Effector memory CD8-positive, alpha-beta T cell (primary cell): Measurements from ENCODE around the gene PROX1.

Experiments
- ATAC-seq: fragments of 150-1000 bp; cut with Tn5 transposase; replicated peaks from 2 replicates; pipeline ENCODE4 v1.10.0; 2021; ENCODE audit warnings: mild to moderate bottlenecking, moderate library complexity
- DNase-seq, 3 experiments: peaks; one replicate each; pipeline ENCODE4 v3.0.0; 2021
- H3K27ac Mint-ChIP-seq, 2 donors: one replicate each; pipeline ENCODE4 v1.8.0; 2022; ENCODE audit warnings: mild to moderate bottlenecking in 2 of 2, mixed read lengths in 2 of 2, moderate library complexity in 2 of 2
- H3K27me3 Mint-ChIP-seq, 2 donors: one replicate each; pipeline ENCODE4 v1.8.0; 2022; ENCODE audit warnings: mixed read lengths in 2 of 2
- H3K36me3 Mint-ChIP-seq: one replicate; pipeline ENCODE4 v1.8.0; 2022; ENCODE audit warnings: mild to moderate bottlenecking, moderate library complexity, mixed read lengths; ENCODE audit not compliant: insufficient read depth
- H3K4me1 Mint-ChIP-seq, 2 donors: one replicate each; pipeline ENCODE4 v1.8.0; 2022; ENCODE audit warnings: low read depth in 2 of 2, mixed read lengths in 2 of 2
- H3K4me3 Mint-ChIP-seq, 2 donors: one replicate each; pipeline ENCODE4 v1.8.0; 2022; ENCODE audit warnings: mild to moderate bottlenecking in 2 of 2, mixed read lengths in 2 of 2, moderate library complexity in 2 of 2
- H3K9me3 Mint-ChIP-seq, 2 donors: one replicate each; pipeline ENCODE4 v1.8.0; 2022; ENCODE audit warnings: mixed read lengths in 2 of 2
- total RNA-seq, 9 experiments: gene quantifications; one replicate each; lab custom pipeline; 2026; lab: John Stamatoyannopoulos, UW

Gene PROX1, protein sequence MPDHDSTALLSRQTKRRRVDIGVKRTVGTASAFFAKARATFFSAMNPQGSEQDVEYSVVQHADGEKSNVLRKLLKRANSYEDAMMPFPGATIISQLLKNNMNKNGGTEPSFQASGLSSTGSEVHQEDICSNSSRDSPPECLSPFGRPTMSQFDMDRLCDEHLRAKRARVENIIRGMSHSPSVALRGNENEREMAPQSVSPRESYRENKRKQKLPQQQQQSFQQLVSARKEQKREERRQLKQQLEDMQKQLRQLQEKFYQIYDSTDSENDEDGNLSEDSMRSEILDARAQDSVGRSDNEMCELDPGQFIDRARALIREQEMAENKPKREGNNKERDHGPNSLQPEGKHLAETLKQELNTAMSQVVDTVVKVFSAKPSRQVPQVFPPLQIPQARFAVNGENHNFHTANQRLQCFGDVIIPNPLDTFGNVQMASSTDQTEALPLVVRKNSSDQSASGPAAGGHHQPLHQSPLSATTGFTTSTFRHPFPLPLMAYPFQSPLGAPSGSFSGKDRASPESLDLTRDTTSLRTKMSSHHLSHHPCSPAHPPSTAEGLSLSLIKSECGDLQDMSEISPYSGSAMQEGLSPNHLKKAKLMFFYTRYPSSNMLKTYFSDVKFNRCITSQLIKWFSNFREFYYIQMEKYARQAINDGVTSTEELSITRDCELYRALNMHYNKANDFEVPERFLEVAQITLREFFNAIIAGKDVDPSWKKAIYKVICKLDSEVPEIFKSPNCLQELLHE
- total RNA-seq, result 0 to 1.1 (median 0.06) reads per million in 9 experiments

GRCh38 chr1:213987927-213988506 lies at the start of gene PROX1:
PROX1 (plus strand) TSS chr1:213987973; CDS start chr1:213996536, 8,563 bp downstream.
- H3K9me3 Mint-ChIP-seq, result peaks cover 0 to 9% of the 10 kb centered on the region in 2 donors
- ATAC-seq (no peak), DNase-seq (no peak)
- peaks cover 11 to 20% of the 10 kb centered on the region in 2 donors for H3K4me1 Mint-ChIP-seq
- peak within 1 kb of the TSS; percentile 72 to 80 for H3K4me3 Mint-ChIP-seq
- H3K27me3 Mint-ChIP-seq, result peaks cover 77 to 94% of the 10 kb centered on the region in 2 donors
- H3K36me3 Mint-ChIP-seq, result no peaks in the 10 kb centered on the region
- no peak within 1 kb of the TSS for H3K27ac Mint-ChIP-seq

- Mint-ChIP-seq H3K36me3 (no peaks in the 10 kb centered on the region), H3K27me3 (no peaks in the 10 kb centered on the region), H3K27ac (no peak overlapping the region), H3K9me3 (peaks cover 4 to 7% of the 10 kb centered on the region in 2 donors), H3K4me3 (no peak overlapping the region), H3K4me1 (no peaks in the 10 kb centered on the region)
- ATAC-seq (no peak), DNase-seq (no peak)
Measured at GRCh38 chr1:213938776-213939175, 49.0 kb upstream of the PROX1 start.

DNA sequence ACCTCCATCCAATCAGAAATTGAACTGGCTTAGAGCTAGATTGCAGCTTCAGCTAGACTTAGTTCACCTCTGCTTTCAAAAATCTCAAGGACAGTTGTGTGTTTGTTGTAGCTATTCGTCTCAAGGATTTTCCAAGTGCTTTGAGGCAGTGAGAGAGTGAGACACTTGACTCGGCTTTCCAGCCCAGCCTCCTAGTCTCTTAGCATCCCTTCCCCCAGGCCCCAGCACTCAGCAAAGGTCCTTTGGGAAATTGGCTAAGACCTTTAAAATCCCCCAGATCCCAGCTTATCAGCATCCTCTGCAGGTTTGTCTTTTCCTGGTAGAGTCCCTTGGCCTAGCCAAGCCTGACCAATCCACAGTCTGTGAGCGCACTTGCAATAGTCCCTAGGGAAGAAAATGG lies 47.9 kb upstream of the PROX1 start:
- DNase-seq (no peak), ATAC-seq (no peak)
- H3K27ac Mint-ChIP-seq, result no peak overlapping the region
- H3K4me3 Mint-ChIP-seq, result no peak overlapping the region
- H3K36me3 Mint-ChIP-seq, result no peaks in the 10 kb centered on the region
- no peaks in the 10 kb centered on the region for H3K27me3 Mint-ChIP-seq
- H3K4me1 Mint-ChIP-seq, result no peaks in the 10 kb centered on the region
- H3K9me3 Mint-ChIP-seq, result peaks cover 0 to 4% of the 10 kb centered on the region in 2 donors

- Mint-ChIP-seq H3K27me3 (no peaks in the 10 kb centered on the region), H3K4me3 (no peak overlapping the region), H3K9me3 (peaks cover 0 to 4% of the 10 kb centered on the region in 2 donors), H3K27ac (no peak overlapping the region), H3K36me3 (no peaks in the 10 kb centered on the region), H3K4me1 (no peaks in the 10 kb centered on the region)
- DNase-seq, result no peak
- ATAC-seq, result no peak
Measured at GRCh38 chr1:213940947-213941346, 46.8 kb upstream of the PROX1 start.

DNA sequence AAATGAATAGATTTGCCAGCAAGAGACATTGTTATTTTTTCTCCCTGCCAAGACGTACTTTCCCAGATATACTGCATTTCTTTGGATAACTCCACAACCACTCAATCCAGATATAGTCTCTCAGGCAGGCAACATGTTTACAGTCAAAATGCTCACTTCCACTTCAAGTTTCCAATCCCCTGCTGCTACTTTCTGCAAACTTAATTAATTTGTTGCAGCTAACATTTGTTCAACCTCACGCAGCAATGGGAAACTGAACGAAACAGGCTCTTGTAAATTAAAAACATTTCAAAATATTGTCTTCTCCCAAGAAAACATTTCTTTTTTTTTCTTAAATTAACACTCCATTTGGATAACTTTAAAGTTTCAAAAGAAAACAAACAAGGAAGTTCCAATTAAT lies 45.7 kb upstream of the PROX1 start:
- Mint-ChIP-seq H3K36me3 (no peaks in the 10 kb centered on the region), H3K27me3 (no peaks in the 10 kb centered on the region), H3K4me3 (no peak overlapping the region), H3K9me3 (peaks cover 0 to 4% of the 10 kb centered on the region in 2 donors), H3K4me1 (no peaks in the 10 kb centered on the region), H3K27ac (no peak overlapping the region)
- DNase-seq (no peak), ATAC-seq (no peak)

- no peaks in the 10 kb centered on the region for H3K36me3 Mint-ChIP-seq
- H3K4me1 Mint-ChIP-seq, result no peaks in the 10 kb centered on the region
- DNase-seq (no peak), ATAC-seq (no peak)
- H3K9me3 Mint-ChIP-seq, result peaks cover 0 to 2% of the 10 kb centered on the region in 2 donors
- no peak overlapping the region for H3K27ac Mint-ChIP-seq
- H3K4me3 Mint-ChIP-seq, result no peak overlapping the region
- H3K27me3 Mint-ChIP-seq, result peaks cover 0 to 9% of the 10 kb centered on the region in 2 donors
Measured at GRCh38 chr1:213947200-213947801, 40.5 kb upstream of the PROX1 start.

DNA sequence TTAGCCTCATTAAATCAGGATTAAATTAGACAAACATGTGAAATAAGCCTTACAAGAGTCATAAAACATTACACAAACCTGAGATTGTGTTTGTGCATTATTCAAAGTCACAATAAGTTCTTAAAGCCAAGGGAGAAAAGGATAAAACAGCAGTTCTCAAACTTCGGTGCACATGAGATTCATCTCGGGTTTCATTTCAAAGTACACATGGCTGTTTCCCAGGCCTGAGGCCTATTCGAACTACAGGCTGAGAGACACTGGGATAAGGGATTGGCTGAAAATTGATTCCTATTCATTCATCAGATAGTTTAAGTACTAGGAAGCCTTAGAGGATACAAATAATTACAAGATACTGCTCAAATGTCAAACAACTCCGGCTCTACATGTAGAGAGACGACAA lies 35.9 kb upstream of the PROX1 start:
- no peak overlapping the region for H3K4me3 Mint-ChIP-seq
- peaks cover 0 to 3% of the 10 kb centered on the region in 2 donors for H3K9me3 Mint-ChIP-seq
- H3K27me3 Mint-ChIP-seq, result peaks cover 0 to 9% of the 10 kb centered on the region in 2 donors
- ATAC-seq (no peak), DNase-seq (no peak)
- no peaks in the 10 kb centered on the region for H3K4me1 Mint-ChIP-seq
- H3K36me3 Mint-ChIP-seq, result no peaks in the 10 kb centered on the region
- H3K27ac Mint-ChIP-seq, result no peak overlapping the region

GRCh38 chr1:213953806-213954205 lies 34.0 kb upstream of the PROX1 start:
- Mint-ChIP-seq H3K4me1 (no peaks in the 10 kb centered on the region), H3K27me3 (peaks cover 0 to 9% of the 10 kb centered on the region in 2 donors), H3K27ac (no peak overlapping the region), H3K4me3 (no peak overlapping the region), H3K9me3 (peaks cover 0 to 3% of the 10 kb centered on the region in 2 donors), H3K36me3 (no peaks in the 10 kb centered on the region)
- ATAC-seq (no peak), DNase-seq (no peak)

DNA sequence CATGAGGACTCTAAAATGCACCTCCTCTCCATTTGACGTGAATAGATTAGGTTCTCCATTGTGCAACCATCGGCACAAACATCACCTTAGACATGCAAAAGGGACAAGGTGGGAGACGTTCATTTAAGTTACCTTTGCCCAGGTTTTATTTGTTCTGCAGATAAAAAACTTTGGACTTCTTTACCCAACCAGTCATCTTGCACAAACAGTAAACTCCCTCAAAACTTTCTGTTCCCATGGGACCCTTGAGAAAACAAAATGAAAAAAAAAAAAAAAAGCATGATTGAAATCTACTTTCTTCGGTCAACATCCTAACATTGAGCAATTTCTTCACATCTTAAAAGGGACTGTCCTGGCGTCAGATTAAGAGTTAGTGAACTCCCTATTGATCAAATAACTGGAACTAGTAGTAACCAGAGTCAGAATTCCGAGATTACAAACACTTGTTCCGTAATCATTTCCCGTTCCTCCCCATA lies 31.4 kb upstream of the PROX1 start:
- Mint-ChIP-seq H3K4me1 (no peaks in the 10 kb centered on the region), H3K36me3 (no peaks in the 10 kb centered on the region), H3K9me3 (peaks cover 0 to 3% of the 10 kb centered on the region in 2 donors), H3K27ac (no peak overlapping the region), H3K27me3 (peaks cover 0 to 5% of the 10 kb centered on the region in 2 donors), H3K4me3 (no peak overlapping the region)
- no peak for DNase-seq
- no peak for ATAC-seq

- no peak overlapping the region for H3K4me3 Mint-ChIP-seq
- H3K9me3 Mint-ChIP-seq, result peaks cover 0 to 3% of the 10 kb centered on the region in 2 donors
- H3K27ac Mint-ChIP-seq, result no peak overlapping the region
- DNase-seq (no peak), ATAC-seq (no peak)
- no peaks in the 10 kb centered on the region for H3K4me1 Mint-ChIP-seq
- no peaks in the 10 kb centered on the region for H3K36me3 Mint-ChIP-seq
- no peaks in the 10 kb centered on the region for H3K27me3 Mint-ChIP-seq
Measured at GRCh38 chr1:213958346-213958745, 29.4 kb upstream of the PROX1 start.

- Mint-ChIP-seq H3K27me3 (no peaks in the 10 kb centered on the region), H3K9me3 (peaks cover 0 to 2% of the 10 kb centered on the region in 2 donors), H3K4me1 (no peaks in the 10 kb centered on the region), H3K27ac (no peak overlapping the region), H3K36me3 (no peaks in the 10 kb centered on the region), H3K4me3 (no peak overlapping the region)
- no peak for DNase-seq
- ATAC-seq, result no peak
Measured at GRCh38 chr1:213960963-213961362, 26.8 kb upstream of the PROX1 start.

DNA sequence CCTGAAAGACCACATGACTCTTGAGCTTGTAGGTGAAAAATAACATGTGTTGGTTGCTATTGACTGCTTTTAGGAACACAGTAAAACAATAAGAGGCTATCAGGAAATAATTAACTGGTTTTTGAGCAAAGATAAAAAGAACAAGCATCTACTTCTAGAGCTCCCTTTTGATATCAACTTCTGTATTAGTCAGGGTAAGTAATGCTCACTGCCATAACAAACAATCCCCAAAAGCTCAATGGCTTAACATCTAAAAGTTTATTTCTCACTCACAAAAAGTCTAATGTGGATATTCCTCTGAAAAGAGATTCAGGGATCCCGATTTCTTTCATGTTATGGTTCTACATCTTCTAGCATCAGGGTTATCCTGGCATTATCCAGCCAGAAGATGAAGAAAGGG lies 25.3 kb upstream of the PROX1 start:
- DNase-seq (no peak), ATAC-seq (no peak)
- H3K27me3 Mint-ChIP-seq, result peaks cover 0 to 8% of the 10 kb centered on the region in 2 donors
- H3K27ac Mint-ChIP-seq, result no peak overlapping the region
- peaks cover 0 to 2% of the 10 kb centered on the region in 2 donors for H3K9me3 Mint-ChIP-seq
- no peak overlapping the region for H3K4me3 Mint-ChIP-seq
- no peaks in the 10 kb centered on the region for H3K36me3 Mint-ChIP-seq
- H3K4me1 Mint-ChIP-seq, result no peaks in the 10 kb centered on the region

GRCh38 chr1:213966122-213966521 lies 21.7 kb upstream of the PROX1 start:
- H3K9me3 Mint-ChIP-seq, result peaks cover 0 to 2% of the 10 kb centered on the region in 2 donors
- no peaks in the 10 kb centered on the region for H3K4me1 Mint-ChIP-seq
- H3K27ac Mint-ChIP-seq, result no peak overlapping the region
- H3K36me3 Mint-ChIP-seq, result no peaks in the 10 kb centered on the region
- peaks cover 0 to 17% of the 10 kb centered on the region in 2 donors for H3K27me3 Mint-ChIP-seq
- no peak overlapping the region for H3K4me3 Mint-ChIP-seq
- DNase-seq (no peak), ATAC-seq (no peak)
